Hippocampal formation (tissue), 2 donors: ENCODE results near the gene AVEN.

Experiments used
- DNase-seq, 2 donors: peaks; one replicate each; lab custom pipeline; 2025; lab: John Stamatoyannopoulos, UW

The AVEN gene

GRCh38 chr15:33915571-33916407 is 123.2 kb downstream of the AVEN start:
- DNase-seq, result no peak

GRCh38 chr15:33913459-33913858 is 125.5 kb downstream of the AVEN start:
- no peak for DNase-seq

GRCh38 chr15:33912326-33912725 is 126.7 kb downstream of the AVEN start:
- DNase-seq, result no peak

GRCh38 chr15:33910741-33911140 is 128.3 kb downstream of the AVEN start:
- DNase-seq, result no peak

GRCh38 chr15:33908406-33908805 is 130.6 kb downstream of the AVEN start:
- DNase-seq, result no peak

GRCh38 chr15:33907326-33907725 is 131.7 kb downstream of the AVEN start:
- DNase-seq, result no peak

- no peak for DNase-seq
Observed at GRCh38 chr15:33903661-33904060, 135.3 kb downstream of the AVEN start.

- no peak for DNase-seq
Observed at GRCh38 chr15:33902043-33902442, 137.0 kb downstream of the AVEN start.

GRCh38 chr15:33894193-33894592 is 144.8 kb downstream of the AVEN start:
- DNase-seq, result no peak

GRCh38 chr15:33888176-33888575 is 150.8 kb downstream of the AVEN start:
- no peak for DNase-seq

- DNase-seq, result no peak
Observed at GRCh38 chr15:33882921-33883320, 156.1 kb downstream of the AVEN start.

GRCh38 chr15:33874156-33874555 is 164.8 kb downstream of the AVEN start:
- DNase-seq, result no peak

GRCh38 chr15:33872416-33873106 is 166.4 kb downstream of the AVEN start:
- DNase-seq, result no peak

GRCh38 chr15:33871980-33872379 is 167.0 kb downstream of the AVEN start:
- no peak for DNase-seq

- DNase-seq, result no peak
Observed at GRCh38 chr15:33866101-33866737, 172.8 kb downstream of the AVEN start.

GRCh38 chr15:33865416-33865815 is 173.6 kb downstream of the AVEN start:
- no peak for DNase-seq

- no peak for DNase-seq
Observed at GRCh38 chr15:33864360-33865075, 174.5 kb downstream of the AVEN start.

- no peak for DNase-seq
Observed at GRCh38 chr15:33860754-33861153, 178.2 kb downstream of the AVEN start.

GRCh38 chr15:33859992-33860545 is 178.9 kb downstream of the AVEN start:
- DNase-seq, result no peak

GRCh38 chr15:33858836-33859235 is 180.2 kb downstream of the AVEN start:
- no peak for DNase-seq

- no peak for DNase-seq
Observed at GRCh38 chr15:33857726-33858125, 181.3 kb downstream of the AVEN start.

GRCh38 chr15:33852570-33852969 is 186.4 kb downstream of the AVEN start:
- DNase-seq, result no peak
